Measurements from ENCODE around the gene SAXO1. TPM values are rescaled to one million over a fixed set of nuclear protein-coding genes. Genes with fewer than 3 reads are reported as not detected.

The SAXO1 gene
- polyA plus RNA-seq, 1 donor from 2014 or later = not detected

DNA sequence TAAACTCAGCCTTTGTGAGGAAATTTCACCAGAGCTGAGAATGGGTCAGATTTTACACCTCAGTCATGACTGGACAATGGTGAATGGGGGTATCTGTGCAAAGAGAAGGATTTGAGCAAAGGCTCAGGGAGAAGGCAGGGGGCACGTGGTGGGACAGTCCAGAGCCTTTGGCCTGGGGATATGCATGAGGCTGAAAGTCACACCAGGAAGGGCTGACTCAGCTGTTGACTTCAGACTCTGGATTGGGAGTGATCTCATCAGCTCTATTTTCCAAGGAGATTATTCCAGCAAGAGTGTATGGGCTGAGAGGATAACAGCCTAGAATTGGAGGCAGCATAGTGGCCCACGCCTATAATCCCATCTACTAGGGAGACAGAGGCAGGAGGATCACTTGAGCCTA, 53.6 kb downstream of the SAXO1 start:
- no peaks in the 10 kb centered on the region for H3F3A ChIP-seq (ENCODE audit: insufficient read depth, low read length, poor library complexity, severe bottlenecking)
- TF ChIP-seq, protein P1, sequence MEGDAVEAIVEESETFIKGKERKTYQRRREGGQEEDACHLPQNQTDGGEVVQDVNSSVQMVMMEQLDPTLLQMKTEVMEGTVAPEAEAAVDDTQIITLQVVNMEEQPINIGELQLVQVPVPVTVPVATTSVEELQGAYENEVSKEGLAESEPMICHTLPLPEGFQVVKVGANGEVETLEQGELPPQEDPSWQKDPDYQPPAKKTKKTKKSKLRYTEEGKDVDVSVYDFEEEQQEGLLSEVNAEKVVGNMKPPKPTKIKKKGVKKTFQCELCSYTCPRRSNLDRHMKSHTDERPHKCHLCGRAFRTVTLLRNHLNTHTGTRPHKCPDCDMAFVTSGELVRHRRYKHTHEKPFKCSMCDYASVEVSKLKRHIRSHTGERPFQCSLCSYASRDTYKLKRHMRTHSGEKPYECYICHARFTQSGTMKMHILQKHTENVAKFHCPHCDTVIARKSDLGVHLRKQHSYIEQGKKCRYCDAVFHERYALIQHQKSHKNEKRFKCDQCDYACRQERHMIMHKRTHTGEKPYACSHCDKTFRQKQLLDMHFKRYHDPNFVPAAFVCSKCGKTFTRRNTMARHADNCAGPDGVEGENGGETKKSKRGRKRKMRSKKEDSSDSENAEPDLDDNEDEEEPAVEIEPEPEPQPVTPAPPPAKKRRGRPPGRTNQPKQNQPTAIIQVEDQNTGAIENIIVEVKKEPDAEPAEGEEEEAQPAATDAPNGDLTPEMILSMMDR (IDR thresholded peaks at IDR 0.05; ENCODE audit: poor library complexity, severe bottlenecking) = no peak
- TF ChIP-seq, protein P2, sequence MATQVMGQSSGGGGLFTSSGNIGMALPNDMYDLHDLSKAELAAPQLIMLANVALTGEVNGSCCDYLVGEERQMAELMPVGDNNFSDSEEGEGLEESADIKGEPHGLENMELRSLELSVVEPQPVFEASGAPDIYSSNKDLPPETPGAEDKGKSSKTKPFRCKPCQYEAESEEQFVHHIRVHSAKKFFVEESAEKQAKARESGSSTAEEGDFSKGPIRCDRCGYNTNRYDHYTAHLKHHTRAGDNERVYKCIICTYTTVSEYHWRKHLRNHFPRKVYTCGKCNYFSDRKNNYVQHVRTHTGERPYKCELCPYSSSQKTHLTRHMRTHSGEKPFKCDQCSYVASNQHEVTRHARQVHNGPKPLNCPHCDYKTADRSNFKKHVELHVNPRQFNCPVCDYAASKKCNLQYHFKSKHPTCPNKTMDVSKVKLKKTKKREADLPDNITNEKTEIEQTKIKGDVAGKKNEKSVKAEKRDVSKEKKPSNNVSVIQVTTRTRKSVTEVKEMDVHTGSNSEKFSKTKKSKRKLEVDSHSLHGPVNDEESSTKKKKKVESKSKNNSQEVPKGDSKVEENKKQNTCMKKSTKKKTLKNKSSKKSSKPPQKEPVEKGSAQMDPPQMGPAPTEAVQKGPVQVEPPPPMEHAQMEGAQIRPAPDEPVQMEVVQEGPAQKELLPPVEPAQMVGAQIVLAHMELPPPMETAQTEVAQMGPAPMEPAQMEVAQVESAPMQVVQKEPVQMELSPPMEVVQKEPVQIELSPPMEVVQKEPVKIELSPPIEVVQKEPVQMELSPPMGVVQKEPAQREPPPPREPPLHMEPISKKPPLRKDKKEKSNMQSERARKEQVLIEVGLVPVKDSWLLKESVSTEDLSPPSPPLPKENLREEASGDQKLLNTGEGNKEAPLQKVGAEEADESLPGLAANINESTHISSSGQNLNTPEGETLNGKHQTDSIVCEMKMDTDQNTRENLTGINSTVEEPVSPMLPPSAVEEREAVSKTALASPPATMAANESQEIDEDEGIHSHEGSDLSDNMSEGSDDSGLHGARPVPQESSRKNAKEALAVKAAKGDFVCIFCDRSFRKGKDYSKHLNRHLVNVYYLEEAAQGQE (IDR thresholded peaks at IDR 0.05; ENCODE audit: borderline replicate concordance) = no peak
- no peak for TF ChIP-seq EZH2 (IDR thresholded peaks at IDR 0.05; ENCODE audit: borderline replicate concordance, insufficient read depth, low read length, poor library complexity, severe bottlenecking)
- no peak for TF ChIP-seq MXI1 (conservative IDR thresholded peaks at IDR 0.05; ENCODE audit: poor library complexity, severe bottlenecking)
- TF ChIP-seq EP300 (conservative IDR thresholded peaks at IDR 0.05; ENCODE audit: poor library complexity, severe bottlenecking) = no peak
- TF ChIP-seq RAD21 (conservative IDR thresholded peaks at IDR 0.05) = no peak
- TF ChIP-seq TAF1 (IDR thresholded peaks at IDR 0.05; ENCODE audit: low read depth) = no peak
- TF ChIP-seq POLR2AphosphoS5 (IDR thresholded peaks at IDR 0.05) = no peak
- TF ChIP-seq SMC3 (conservative IDR thresholded peaks at IDR 0.05; ENCODE audit: poor library complexity) = no peak
- H4K20me1 ChIP-seq (ENCODE audit: insufficient read depth) = no peaks in the 10 kb centered on the region
- no peak overlapping the region for H3K4me2 ChIP-seq (ENCODE audit: low read length)
- H3K79me2 ChIP-seq (replicated peaks; ENCODE audit: insufficient read depth, low read length) = no peaks in the 10 kb centered on the region
- H3K9ac ChIP-seq (ENCODE audit: low read length) = no peak overlapping the region
- no peak overlapping the region for H3K27ac ChIP-seq (ENCODE audit: low read length)
- H3K36me3 ChIP-seq (ENCODE audit: insufficient read depth, low read length) = no peaks in the 10 kb centered on the region
- H3K27me3 ChIP-seq (ENCODE audit: insufficient read depth, low read depth, low read length) = no peaks in the 10 kb centered on the region
- no peak overlapping the region for H3K4me3 ChIP-seq (ENCODE audit: low read length)
- no peaks in the 10 kb centered on the region for H3K9me2 ChIP-seq (ENCODE audit: insufficient read depth, low read length)
- H3K9me3 ChIP-seq (ENCODE audit: low read length) = peaks cover 5% of the 10 kb centered on the region
- H2AFZ ChIP-seq (ENCODE audit: low read depth, low read length) = no peak overlapping the region

DNA sequence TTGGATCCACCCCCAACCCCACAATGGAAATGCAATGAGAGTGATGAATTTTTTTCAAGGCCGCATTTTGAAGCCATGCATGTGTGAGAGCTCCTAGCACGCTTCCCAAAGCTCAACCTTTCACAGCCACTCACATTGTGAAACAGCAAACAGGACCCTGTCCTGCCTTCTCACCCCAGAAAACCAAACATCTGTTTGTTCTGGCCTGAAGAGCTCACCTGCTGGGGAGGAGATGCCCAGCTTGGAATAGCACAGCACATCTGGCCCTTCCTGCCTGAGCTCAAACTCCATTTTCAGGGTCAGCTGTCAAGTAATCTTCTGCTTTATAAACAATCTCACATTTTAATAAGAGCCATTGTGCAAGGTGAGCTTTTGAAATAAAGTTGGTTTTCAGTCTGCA, 54.8 kb downstream of the SAXO1 start:
- H3K27ac ChIP-seq (ENCODE audit: low read length) = no peak overlapping the region
- no peak overlapping the region for H3K4me2 ChIP-seq (ENCODE audit: low read length)
- H3K79me2 ChIP-seq (replicated peaks; ENCODE audit: insufficient read depth, low read length) = no peaks in the 10 kb centered on the region
- no peak overlapping the region for H3K4me3 ChIP-seq (ENCODE audit: low read length)
- H3K9me3 ChIP-seq (ENCODE audit: low read length) = no peaks in the 10 kb centered on the region
- no peak overlapping the region for H3K9ac ChIP-seq (ENCODE audit: low read length)
- TF ChIP-seq EZH2 (IDR thresholded peaks at IDR 0.05; ENCODE audit: borderline replicate concordance, insufficient read depth, low read length, poor library complexity, severe bottlenecking) (no peak), SMC3 (conservative IDR thresholded peaks at IDR 0.05; ENCODE audit: poor library complexity) (no peak)
- no peak overlapping the region for H2AFZ ChIP-seq (ENCODE audit: low read depth, low read length)
- no peaks in the 10 kb centered on the region for H3K27me3 ChIP-seq (ENCODE audit: insufficient read depth, low read depth, low read length)
- no peaks in the 10 kb centered on the region for H4K20me1 ChIP-seq (ENCODE audit: insufficient read depth)
- no peaks in the 10 kb centered on the region for H3K9me2 ChIP-seq (ENCODE audit: insufficient read depth, low read length)
- H3K36me3 ChIP-seq (ENCODE audit: insufficient read depth, low read length) = no peaks in the 10 kb centered on the region
- no peaks in the 10 kb centered on the region for H3F3A ChIP-seq (ENCODE audit: insufficient read depth, low read length, poor library complexity, severe bottlenecking)

All from neural cell (in vitro differentiated cells).